ENCODE data around the gene UBE2J2. TPM values are rescaled to one million over a fixed set of nuclear protein-coding genes. Genes with fewer than 3 reads are reported as not detected.

The UBE2J2 gene
- total RNA-seq, 1 donor from 2014 or later = 89.9 TPM

- ChIA-PET POLR2A (no interaction called here), CTCF (no interaction called here)
- no peak for DNase-seq
- no peak for ATAC-seq (ENCODE audit: low read depth)
- Mint-ChIP-seq H3K27me3 (peaks cover 2% of the 10 kb centered on the region), H3K27ac (no peak overlapping the region), H3K4me1 (peaks cover 9% of the 10 kb centered on the region), H3K4me3 (no peak overlapping the region), H3K9me3 (no peaks in the 10 kb centered on the region), H3K36me3 (ENCODE audit: low read depth) (no peaks in the 10 kb centered on the region)
- TF ChIP-seq CTCF (IDR thresholded peaks at IDR 0.05) = no peak
- intact Hi-C loops (cut with micrococcal nuclease) = no loop called here
Measured at GRCh38 chr1:1286313-1287261, 12.9 kb upstream of the UBE2J2 start.

GRCh38 chr1:1285611-1286311 is 12.1 kb upstream of the UBE2J2 start:
- CTCF ChIA-PET = no interaction called here
- DNase-seq = no peak
- peaks cover 9% of the 10 kb centered on the region for H3K4me1 Mint-ChIP-seq
- H3K36me3 Mint-ChIP-seq (ENCODE audit: low read depth) = no peaks in the 10 kb centered on the region
- no peak overlapping the region for H3K4me3 Mint-ChIP-seq
- no peak for ATAC-seq (ENCODE audit: low read depth)
- no peak overlapping the region for H3K27ac Mint-ChIP-seq
- intact Hi-C loops (cut with micrococcal nuclease) = no loop called here
- POLR2A ChIA-PET = no interaction called here
- H3K9me3 Mint-ChIP-seq = no peaks in the 10 kb centered on the region
- peaks cover 2% of the 10 kb centered on the region for H3K27me3 Mint-ChIP-seq
- TF ChIP-seq CTCF (IDR thresholded peaks at IDR 0.05) = no peak

GRCh38 chr1:1285102-1285571 is 11.5 kb upstream of the UBE2J2 start:
- H3K27ac Mint-ChIP-seq = no peak overlapping the region
- intact Hi-C loops (cut with micrococcal nuclease) = no loop called here
- ChIA-PET POLR2A (no interaction called here), CTCF (no interaction called here)
- H3K4me3 Mint-ChIP-seq = no peak overlapping the region
- H3K4me1 Mint-ChIP-seq = peaks cover 6% of the 10 kb centered on the region
- TF ChIP-seq CTCF (IDR thresholded peaks at IDR 0.05) = no peak
- ATAC-seq (ENCODE audit: low read depth) = no peak
- H3K36me3 Mint-ChIP-seq (ENCODE audit: low read depth) = no peaks in the 10 kb centered on the region
- no peak for DNase-seq
- peaks cover 1% of the 10 kb centered on the region for H3K27me3 Mint-ChIP-seq
- H3K9me3 Mint-ChIP-seq = no peaks in the 10 kb centered on the region

GRCh38 chr1:1284221-1285101 is 10.8 kb upstream of the UBE2J2 start:
- DNase-seq = no peak
- ATAC-seq (ENCODE audit: low read depth) = no peak
- no peaks in the 10 kb centered on the region for H3K9me3 Mint-ChIP-seq
- CTCF ChIA-PET = no interaction called here
- POLR2A ChIA-PET = interaction anchor here (0.8 kb wide), 1 partner anchor 301 kb away, joined by 3 read pairs; no protein-coding TSS in a partner anchor
- no peaks in the 10 kb centered on the region for H3K36me3 Mint-ChIP-seq (ENCODE audit: low read depth)
- no peak for TF ChIP-seq CTCF (IDR thresholded peaks at IDR 0.05)
- intact Hi-C loops (cut with micrococcal nuclease) = no loop called here
- peaks cover 4% of the 10 kb centered on the region for H3K4me1 Mint-ChIP-seq
- no peaks in the 10 kb centered on the region for H3K27me3 Mint-ChIP-seq
- H3K4me3 Mint-ChIP-seq = no peak overlapping the region
- H3K27ac Mint-ChIP-seq = no peak overlapping the region

All from activated B cell treated with CpG ODN at 0.5 μM for 24 hours (primary cell).